SK-N-MC (cell line): ENCODE results near the gene DCAF16.

Source experiments
- EZH2 ChIP-seq: fragments of 200-600 bp; sonication (generic); IDR thresholded peaks from one replicate; pipeline ENCODE4 v1.6.1; 2017; ENCODE audit warnings: antibody characterized with exemption
- POLR2AphosphoS5 ChIP-seq: IDR thresholded peaks from 2 replicates; pipeline ENCODE4 v1.6.1; 2012; ENCODE audit warnings: mild to moderate bottlenecking, low read depth, low read length, borderline replicate concordance

- TF ChIP-seq EZH2 (no peak), POLR2AphosphoS5 (no peak)
Measured at GRCh38 chr4:17785858-17786257, 24.7 kb downstream of the DCAF16 start.
